ENCODE data around the gene RAB11FIP5. TPM values are rescaled to one million over a fixed set of nuclear protein-coding genes. Genes with fewer than 3 reads are reported as not detected.
A peak's percentile ranks its signal among the peaks of the same experiment; 100 is the strongest.

Gene RAB11FIP5
- total and polyA plus RNA-seq, 8 donors, result 4.7 to 39.1 (median 13.4) TPM

GRCh38 chr2:73037947-73038585 lies 74.7 kb downstream of the RAB11FIP5 start:
- intact Hi-C loops (cut with DNase I; ENCODE audit: low total_unique reads), result no loop called here
- Histone ChIP-seq H3K36me3 (peaks cover 0 to 35% (median 15%) of the 10 kb centered on the region in 4 donors), H3K4me3 (no peak overlapping the region), H3K27me3 (no peaks in the 10 kb centered on the region), H3K4me1 (peaks cover 0 to 16% (median 3%) of the 10 kb centered on the region in 4 donors), H3K27ac (no peak overlapping the region), H3K9me3 (no peaks in the 10 kb centered on the region)
- no peak for DNase-seq
- TF ChIP-seq EP300 (IDR thresholded peaks at IDR 0.05) (no peak), POLR2AphosphoS5 (IDR thresholded peaks at IDR 0.05) (no peak), CTCF (IDR thresholded peaks at IDR 0.05) (no peak), POLR2A (IDR thresholded peaks at IDR 0.05) (no peak)
- 79 to 85% (median 84%) methylated on average over 6 of the region's 6 CpGs for WGBS, 5 donors

- Histone ChIP-seq H3K9me3 (no peaks in the 10 kb centered on the region), H3K4me3 (no peak overlapping the region), H3K27me3 (no peaks in the 10 kb centered on the region), H3K36me3 (peaks cover 0 to 35% (median 15%) of the 10 kb centered on the region in 4 donors), H3K4me1 (peaks cover 0 to 28% (median 14%) of the 10 kb centered on the region in 4 donors), H3K27ac (no peak overlapping the region)
- no peak for DNase-seq
- intact Hi-C loops (cut with DNase I; ENCODE audit: low total_unique reads), result no loop called here
- 84 to 96% (median 92%) methylated on average over 8 to 11 of the region's 11 CpGs for WGBS, 5 donors
- TF ChIP-seq POLR2AphosphoS5 (IDR thresholded peaks at IDR 0.05) (no peak), CTCF (IDR thresholded peaks at IDR 0.05) (no peak), POLR2A (IDR thresholded peaks at IDR 0.05) (no peak), EP300 (IDR thresholded peaks at IDR 0.05) (no peak)
These were observed 76.0 kb downstream of the RAB11FIP5 start for GRCh38 chr2:73036766-73037165.

- no peaks in the 10 kb centered on the region for H3K9me3 ChIP-seq
- H3K4me3 ChIP-seq, result no peak overlapping the region
- DNase-seq, result no peak
- H3K27ac ChIP-seq, result no peak overlapping the region
- H3K36me3 ChIP-seq, result peaks cover 0 to 30% (median 13%) of the 10 kb centered on the region in 4 donors
- intact Hi-C loops (cut with DNase I; ENCODE audit: low total_unique reads), result no loop called here
- 79 to 99% (median 88%) methylated on average over 4 to 6 of the region's 6 CpGs for WGBS, 5 donors
- no peaks in the 10 kb centered on the region for H3K27me3 ChIP-seq
- TF ChIP-seq CTCF (IDR thresholded peaks at IDR 0.05), result no peak
- TF ChIP-seq POLR2AphosphoS5 (IDR thresholded peaks at IDR 0.05), result no peak
- TF ChIP-seq EP300 (IDR thresholded peaks at IDR 0.05), result no peak
- no peak for TF ChIP-seq POLR2A (IDR thresholded peaks at IDR 0.05)
- H3K4me1 ChIP-seq, result peaks cover 0 to 31% (median 15%) of the 10 kb centered on the region in 4 donors
These were observed 76.6 kb downstream of the RAB11FIP5 start for GRCh38 chr2:73035899-73036711.

GRCh38 chr2:73034661-73035375 lies 77.9 kb downstream of the RAB11FIP5 start:
- intact Hi-C loops (cut with DNase I; ENCODE audit: low total_unique reads), result no loop called here
- TF ChIP-seq EP300 (IDR thresholded peaks at IDR 0.05) (no peak), POLR2AphosphoS5 (IDR thresholded peaks at IDR 0.05) (no peak), CTCF (IDR thresholded peaks at IDR 0.05) (no peak), POLR2A (IDR thresholded peaks at IDR 0.05) (no peak)
- H3K36me3 ChIP-seq, result peaks cover 0 to 20% (median 4%) of the 10 kb centered on the region in 4 donors
- no peak overlapping the region for H3K4me3 ChIP-seq
- peaks cover 0 to 31% (median 15%) of the 10 kb centered on the region in 4 donors for H3K4me1 ChIP-seq
- H3K9me3 ChIP-seq, result no peaks in the 10 kb centered on the region
- peak overlapping the region in 1 of 5 donors; percentile 31 for H3K27ac ChIP-seq
- 84 to 94% (median 92%) methylated on average over 7 of the region's 7 CpGs for WGBS, 5 donors
- no peaks in the 10 kb centered on the region for H3K27me3 ChIP-seq
- DNase-seq, result no peak

Measured in stomach (tissue), 9 donors.